ENCODE data around the gene AGPAT2. TPM values are rescaled to one million over a fixed set of nuclear protein-coding genes. Genes with fewer than 3 reads are reported as not detected.

Gene AGPAT2
- total RNA-seq, 1 donor from 2014 or later: 72.9 TPM

- Histone ChIP-seq H3K4me3 (ENCODE audit: low read depth, low read length) (no peak overlapping the region), H3K36me3 (ENCODE audit: control insufficient read depth, insufficient read depth, low read length) (no peaks in the 10 kb centered on the region), H3K27me3 (ENCODE audit: control insufficient read depth, insufficient read depth, low read length) (no peaks in the 10 kb centered on the region)
- no peak for DNase-seq (ENCODE audit: low read depth)
- no peak for TF ChIP-seq CTCF (IDR thresholded peaks at IDR 0.05; ENCODE audit: insufficient read depth, low read length, poor library complexity, severe bottlenecking)
Observed at GRCh38 chr9:136690104-136690805, 3.0 kb upstream of the AGPAT2 start.

GRCh38 chr9:136689108-136689460 is 1.8 kb upstream of the AGPAT2 start:
- no peak overlapping the region for H3K4me3 ChIP-seq (ENCODE audit: low read depth, low read length)
- no peak for TF ChIP-seq CTCF (IDR thresholded peaks at IDR 0.05; ENCODE audit: insufficient read depth, low read length, poor library complexity, severe bottlenecking)
- H3K27me3 ChIP-seq (ENCODE audit: control insufficient read depth, insufficient read depth, low read length): no peaks in the 10 kb centered on the region
- DNase-seq (ENCODE audit: low read depth): no peak
- H3K36me3 ChIP-seq (ENCODE audit: control insufficient read depth, insufficient read depth, low read length): peaks cover 1% of the 10 kb centered on the region

- no peak overlapping the region for H3K4me3 ChIP-seq (ENCODE audit: low read depth, low read length)
- peaks cover 1% of the 10 kb centered on the region for H3K36me3 ChIP-seq (ENCODE audit: control insufficient read depth, insufficient read depth, low read length)
- no peaks in the 10 kb centered on the region for H3K27me3 ChIP-seq (ENCODE audit: control insufficient read depth, insufficient read depth, low read length)
- no peak for DNase-seq (ENCODE audit: low read depth)
- no peak for TF ChIP-seq CTCF (IDR thresholded peaks at IDR 0.05; ENCODE audit: insufficient read depth, low read length, poor library complexity, severe bottlenecking)
Observed at GRCh38 chr9:136688274-136689107, 1.2 kb upstream of the AGPAT2 start.

GRCh38 chr9:136687721-136688223 is 515 bp upstream of the AGPAT2 start:
- peak overlapping the region; percentile 59 for H3K4me3 ChIP-seq (ENCODE audit: low read depth, low read length)
- H3K27me3 ChIP-seq (ENCODE audit: control insufficient read depth, insufficient read depth, low read length): no peaks in the 10 kb centered on the region
- TF ChIP-seq CTCF (IDR thresholded peaks at IDR 0.05; ENCODE audit: insufficient read depth, low read length, poor library complexity, severe bottlenecking): no peak
- peaks cover 1% of the 10 kb centered on the region for H3K36me3 ChIP-seq (ENCODE audit: control insufficient read depth, insufficient read depth, low read length)
- DNase-seq (ENCODE audit: low read depth): no peak

GRCh38 chr9:136686534-136686793 is 793 bp downstream of the AGPAT2 start:
- DNase-seq (ENCODE audit: low read depth): no peak
- no peaks in the 10 kb centered on the region for H3K27me3 ChIP-seq (ENCODE audit: control insufficient read depth, insufficient read depth, low read length)
- peak overlapping the region; percentile 59 for H3K4me3 ChIP-seq (ENCODE audit: low read depth, low read length)
- no peak for TF ChIP-seq CTCF (IDR thresholded peaks at IDR 0.05; ENCODE audit: insufficient read depth, low read length, poor library complexity, severe bottlenecking)
- peaks cover 1% of the 10 kb centered on the region for H3K36me3 ChIP-seq (ENCODE audit: control insufficient read depth, insufficient read depth, low read length)
